Measurements from ENCODE around the gene BAIAP2. TPM values are rescaled to one million over a fixed set of nuclear protein-coding genes. Genes with fewer than 3 reads are reported as not detected.

Gene BAIAP2
- total RNA-seq, 2 experiments from 2014 or later, result 2.8 TPM

GRCh38 chr17:80996422-80997305, 38.3 kb upstream of the BAIAP2 start:
- no peak overlapping the region for H3K4me3 Mint-ChIP-seq
- POLR2A ChIA-PET, result no interaction called here
- H3K36me3 Mint-ChIP-seq (ENCODE audit: low read depth), result peaks cover 17% of the 10 kb centered on the region
- peaks cover 11% of the 10 kb centered on the region for H3K4me1 Mint-ChIP-seq
- DNase-seq, result no peak
- no peak overlapping the region for H3K27ac Mint-ChIP-seq
- CTCF ChIA-PET, result interaction anchor here (1.0 to 1.6 kb wide), 2 partner anchors 27 to 61 kb away, joined by 3 to 4 read pairs; no protein-coding TSS in a partner anchor
- no peaks in the 10 kb centered on the region for H3K27me3 Mint-ChIP-seq
- no peaks in the 10 kb centered on the region for H3K9me3 Mint-ChIP-seq

GRCh38 chr17:80997424-80998117, 37.4 kb upstream of the BAIAP2 start:
- POLR2A ChIA-PET, result no interaction called here
- CTCF ChIA-PET, result interaction anchor here (1.0 to 1.7 kb wide), 4 partner anchors 18 to 571 kb away, joined by 3 to 6 read pairs (median 4); no protein-coding TSS in a partner anchor
- Mint-ChIP-seq H3K4me1 (peaks cover 12% of the 10 kb centered on the region), H3K4me3 (no peak overlapping the region), H3K27ac (no peak overlapping the region), H3K9me3 (no peaks in the 10 kb centered on the region), H3K27me3 (peaks cover 5% of the 10 kb centered on the region), H3K36me3 (ENCODE audit: low read depth) (peaks cover 17% of the 10 kb centered on the region)
- DNase-seq, result no peak

GRCh38 chr17:80998118-80998747, 36.7 kb upstream of the BAIAP2 start:
- Mint-ChIP-seq H3K4me3 (no peak overlapping the region), H3K27me3 (peaks cover 12% of the 10 kb centered on the region), H3K36me3 (ENCODE audit: low read depth) (peaks cover 17% of the 10 kb centered on the region), H3K27ac (no peak overlapping the region), H3K4me1 (peaks cover 6% of the 10 kb centered on the region), H3K9me3 (no peaks in the 10 kb centered on the region)
- POLR2A ChIA-PET, result no interaction called here
- CTCF ChIA-PET, result interaction anchor here (1.0 to 1.7 kb wide), 3 partner anchors 17 to 571 kb away, joined by 3 to 6 read pairs (median 4); no protein-coding TSS in a partner anchor
- DNase-seq, result no peak

GRCh38 chr17:80998748-80999535, 36.0 kb upstream of the BAIAP2 start:
- POLR2A ChIA-PET, result no interaction called here
- CTCF ChIA-PET, result interaction anchor here (1.0 to 1.7 kb wide), 3 partner anchors 16 to 572 kb away, joined by 3 to 6 read pairs (median 4); no protein-coding TSS in a partner anchor
- peaks cover 17% of the 10 kb centered on the region for H3K27me3 Mint-ChIP-seq
- no peak for DNase-seq
- no peak overlapping the region for H3K27ac Mint-ChIP-seq
- peaks cover 17% of the 10 kb centered on the region for H3K36me3 Mint-ChIP-seq (ENCODE audit: low read depth)
- H3K4me1 Mint-ChIP-seq, result peaks cover 7% of the 10 kb centered on the region
- no peak overlapping the region for H3K4me3 Mint-ChIP-seq
- H3K9me3 Mint-ChIP-seq, result no peaks in the 10 kb centered on the region

GRCh38 chr17:80999536-81000333, 35.2 kb upstream of the BAIAP2 start:
- H3K4me3 Mint-ChIP-seq, result no peak overlapping the region
- H3K9me3 Mint-ChIP-seq, result no peaks in the 10 kb centered on the region
- H3K27me3 Mint-ChIP-seq, result peaks cover 21% of the 10 kb centered on the region
- ChIA-PET POLR2A (no interaction called here), CTCF (interaction anchor here (1.1 kb wide), 1 partner anchor 102 kb away, joined by 4 read pairs; no protein-coding TSS in a partner anchor)
- H3K4me1 Mint-ChIP-seq, result peaks cover 11% of the 10 kb centered on the region
- H3K36me3 Mint-ChIP-seq (ENCODE audit: low read depth), result peaks cover 17% of the 10 kb centered on the region
- no peak for DNase-seq
- no peak overlapping the region for H3K27ac Mint-ChIP-seq

GRCh38 chr17:81000334-81000630, 34.7 kb upstream of the BAIAP2 start:
- Mint-ChIP-seq H3K36me3 (ENCODE audit: low read depth) (peaks cover 18% of the 10 kb centered on the region), H3K27me3 (peaks cover 23% of the 10 kb centered on the region), H3K4me3 (no peak overlapping the region), H3K27ac (no peak overlapping the region), H3K9me3 (no peaks in the 10 kb centered on the region), H3K4me1 (peaks cover 12% of the 10 kb centered on the region)
- DNase-seq, result no peak
- ChIA-PET CTCF (no interaction called here), POLR2A (no interaction called here)

GRCh38 chr17:81000631-81001357, 34.2 kb upstream of the BAIAP2 start:
- CTCF ChIA-PET, result interaction anchor here (1.1 kb wide), 1 partner anchor 574 kb away, joined by 3 read pairs; no protein-coding TSS in a partner anchor
- Mint-ChIP-seq H3K4me3 (no peak overlapping the region), H3K27me3 (peaks cover 23% of the 10 kb centered on the region), H3K36me3 (ENCODE audit: low read depth) (peaks cover 13% of the 10 kb centered on the region), H3K9me3 (no peaks in the 10 kb centered on the region), H3K27ac (no peak overlapping the region), H3K4me1 (peaks cover 12% of the 10 kb centered on the region)
- no peak for DNase-seq
- POLR2A ChIA-PET, result no interaction called here

GRCh38 chr17:81002013-81002384, 33.0 kb upstream of the BAIAP2 start:
- no peak overlapping the region for H3K4me3 Mint-ChIP-seq
- H3K4me1 Mint-ChIP-seq, result peaks cover 12% of the 10 kb centered on the region
- peaks cover 9% of the 10 kb centered on the region for H3K36me3 Mint-ChIP-seq (ENCODE audit: low read depth)
- H3K27ac Mint-ChIP-seq, result peak overlapping the region; percentile 36
- H3K9me3 Mint-ChIP-seq, result no peaks in the 10 kb centered on the region
- H3K27me3 Mint-ChIP-seq, result peaks cover 33% of the 10 kb centered on the region
- no peak for DNase-seq
- POLR2A ChIA-PET, result no interaction called here
- CTCF ChIA-PET, result interaction anchor here (0.6 to 1.1 kb wide), 2 partner anchors 96 to 575 kb away, joined by 3 read pairs; no protein-coding TSS in a partner anchor

- H3K27ac Mint-ChIP-seq, result peak overlapping the region; percentile 36
- POLR2A ChIA-PET, result no interaction called here
- peaks cover 33% of the 10 kb centered on the region for H3K27me3 Mint-ChIP-seq
- H3K4me1 Mint-ChIP-seq, result peaks cover 12% of the 10 kb centered on the region
- H3K4me3 Mint-ChIP-seq, result no peak overlapping the region
- CTCF ChIA-PET, result no interaction called here
- H3K36me3 Mint-ChIP-seq (ENCODE audit: low read depth), result peaks cover 9% of the 10 kb centered on the region
- H3K9me3 Mint-ChIP-seq, result no peaks in the 10 kb centered on the region
- DNase-seq, result no peak
Observed at GRCh38 chr17:81002409-81003361, 32.3 kb upstream of the BAIAP2 start.

- H3K36me3 Mint-ChIP-seq (ENCODE audit: low read depth), result peaks cover 7% of the 10 kb centered on the region
- H3K27me3 Mint-ChIP-seq, result peaks cover 37% of the 10 kb centered on the region
- DNase-seq, result no peak
- no peak overlapping the region for H3K4me3 Mint-ChIP-seq
- no peak overlapping the region for H3K27ac Mint-ChIP-seq
- no peaks in the 10 kb centered on the region for H3K9me3 Mint-ChIP-seq
- ChIA-PET POLR2A (interaction anchor here (0.6 to 0.9 kb wide), 2 partner anchors 9 to 14 kb away, joined by 3 read pairs; no protein-coding TSS in a partner anchor), CTCF (interaction anchor here (1.0 to 2.0 kb wide), 3 partner anchors 14 to 46 kb away, joined by 5 to 6 read pairs (median 6); no protein-coding TSS in a partner anchor)
- H3K4me1 Mint-ChIP-seq, result peaks cover 12% of the 10 kb centered on the region
Observed at GRCh38 chr17:81003711-81004475, 31.1 kb upstream of the BAIAP2 start.

Measured in activated CD4-positive, alpha-beta T cell treated with anti-CD3 and anti-CD28 coated beads, Interleukin-2, amount 10 ng/mL, durations not matched to agents 7 days and 5 days (primary cell).